HG02763 (cell line): Measurements from ENCODE around the gene RNU6-1.

Experiments
- ATAC-seq: cut with Tn5 transposase; IDR thresholded peaks from one replicate; pipeline ENCODE4 v1.9.1; 2021; ENCODE audit warnings: mild to moderate bottlenecking, moderate library complexity; ENCODE audit not compliant: unreplicated experiment

RNU6-1 gene

DNA sequence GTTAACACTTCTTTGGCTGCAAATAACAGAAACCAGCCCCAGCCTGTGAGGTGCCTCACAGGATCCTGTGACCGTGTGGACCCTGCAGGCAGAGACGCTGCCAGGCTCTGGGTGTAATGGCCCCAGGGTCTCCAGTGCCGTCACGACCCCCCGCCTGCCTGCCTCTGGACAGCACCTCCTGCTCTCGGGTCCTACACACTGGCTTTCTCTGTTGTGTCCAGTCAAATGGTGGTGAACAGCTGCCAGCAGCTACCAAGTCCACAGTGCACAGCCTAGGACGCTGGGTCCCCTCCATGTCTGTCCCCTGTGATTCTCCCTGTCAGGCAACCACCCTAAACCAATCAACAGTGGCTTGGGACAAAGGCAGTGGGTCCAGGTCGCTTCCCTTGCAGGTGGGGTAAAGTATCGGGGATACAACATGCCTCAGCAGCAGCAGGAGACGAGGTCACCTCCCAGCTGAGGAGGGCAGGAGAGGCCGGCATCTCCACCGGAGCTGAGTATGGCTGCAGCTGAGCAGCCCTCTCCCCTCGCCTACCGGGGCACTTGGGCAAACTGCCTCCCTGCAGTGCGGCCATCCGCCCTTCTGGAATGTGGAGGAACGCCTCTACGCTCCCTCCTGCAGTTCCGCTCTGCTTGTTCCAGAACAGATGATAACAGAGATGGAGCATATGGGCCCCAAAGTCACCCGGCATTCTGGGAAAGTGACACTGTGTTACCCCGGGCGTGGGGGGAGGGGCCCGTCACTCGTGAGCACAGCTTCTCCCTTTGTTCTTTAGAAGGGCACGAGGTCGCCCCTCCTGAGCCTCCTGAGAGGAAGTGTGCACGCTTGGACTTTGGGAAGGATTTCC is 35.6 kb downstream of the RNU6-1 start:
- ATAC-seq, result no peak

DNA sequence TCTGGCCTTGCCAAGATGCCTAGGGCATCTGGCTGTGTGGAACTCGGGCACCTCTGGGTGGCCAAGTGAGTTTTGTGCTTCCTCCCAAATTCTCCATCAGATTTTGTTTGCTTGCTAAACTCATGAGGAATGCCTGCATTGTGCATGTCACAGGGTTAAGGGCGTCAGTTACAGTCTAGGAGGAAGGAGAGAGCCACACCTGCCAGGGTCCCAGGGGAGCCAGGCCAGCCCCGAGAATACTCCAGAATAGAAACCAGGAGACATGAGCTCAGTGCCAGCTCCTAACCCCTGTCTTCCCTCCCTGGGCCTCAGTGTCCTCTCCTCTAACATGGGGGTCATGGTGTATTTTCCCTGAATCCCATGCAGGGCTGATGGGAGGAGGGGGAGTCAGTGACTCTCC is 36.5 kb downstream of the RNU6-1 start:
- no peak for ATAC-seq

DNA sequence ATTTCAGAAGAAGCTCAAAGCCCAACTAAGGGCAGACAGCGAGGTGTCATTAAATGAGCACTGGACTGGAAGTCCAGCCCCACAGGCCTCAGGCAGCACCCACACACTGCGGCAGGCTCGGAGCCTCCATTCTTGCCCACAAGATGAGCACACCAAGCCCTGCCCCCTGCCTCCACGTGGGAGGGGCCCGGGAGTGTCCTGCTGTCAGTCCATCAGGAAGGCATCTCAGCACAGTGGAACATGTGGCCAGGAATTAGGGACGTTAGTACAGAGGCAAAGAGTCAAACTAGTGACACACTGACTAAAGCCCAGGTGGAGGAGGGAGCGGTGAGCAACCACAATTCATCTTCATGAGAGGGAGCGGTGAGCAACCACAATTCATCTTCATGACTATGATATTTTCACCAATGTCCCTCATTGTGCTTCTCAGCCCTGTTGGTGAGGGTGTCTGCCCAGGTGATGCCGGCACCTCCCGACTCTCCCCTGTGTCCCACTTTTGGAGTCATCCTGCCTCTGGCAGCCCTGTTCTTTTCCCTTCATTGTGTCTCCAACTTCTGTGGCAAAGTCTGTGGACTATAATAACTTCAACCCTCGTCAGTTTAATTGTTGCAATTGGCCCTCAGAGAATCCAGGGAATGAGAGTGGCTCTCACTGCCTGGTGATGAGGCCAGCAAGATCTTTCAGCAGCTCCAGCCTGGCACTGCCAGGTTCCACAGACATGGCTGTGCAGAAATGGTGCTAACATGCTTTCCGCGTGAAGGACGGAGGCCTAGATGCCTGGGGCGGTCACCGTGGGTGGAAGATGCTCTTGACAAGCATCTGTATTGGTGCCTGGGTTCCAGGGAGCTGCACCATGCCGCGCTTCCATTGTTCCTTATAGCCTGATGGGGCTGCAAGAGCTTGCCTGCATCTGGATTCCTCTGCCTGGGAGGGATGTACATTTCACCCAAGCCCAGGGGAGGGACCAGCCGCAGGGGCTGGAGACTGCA is 37.6 kb downstream of the RNU6-1 start:
- ATAC-seq, result no peak

DNA sequence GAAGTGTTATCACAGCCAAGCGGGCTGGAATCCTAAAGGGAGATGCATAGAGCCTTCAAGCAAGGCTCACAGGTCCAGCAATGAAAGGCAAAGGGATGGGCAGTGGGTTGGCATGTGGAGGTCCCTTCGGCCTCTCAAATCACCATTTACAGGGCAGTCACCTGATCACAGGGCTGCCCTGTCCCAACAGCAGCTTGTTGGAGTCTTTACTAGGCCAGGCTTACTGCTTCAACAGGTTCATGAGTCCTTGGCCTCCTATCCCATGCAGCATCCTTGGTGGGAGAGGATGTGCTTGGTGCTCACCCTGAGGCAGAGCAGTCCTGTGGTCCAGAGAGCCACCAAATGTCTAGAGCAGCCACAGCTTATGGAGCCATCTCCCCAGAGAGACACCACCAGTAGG is 38.7 kb downstream of the RNU6-1 start:
- ATAC-seq, result no peak

GRCh38 chr15:67799801-67800205 is 40.0 kb downstream of the RNU6-1 start:
- no peak for ATAC-seq

DNA sequence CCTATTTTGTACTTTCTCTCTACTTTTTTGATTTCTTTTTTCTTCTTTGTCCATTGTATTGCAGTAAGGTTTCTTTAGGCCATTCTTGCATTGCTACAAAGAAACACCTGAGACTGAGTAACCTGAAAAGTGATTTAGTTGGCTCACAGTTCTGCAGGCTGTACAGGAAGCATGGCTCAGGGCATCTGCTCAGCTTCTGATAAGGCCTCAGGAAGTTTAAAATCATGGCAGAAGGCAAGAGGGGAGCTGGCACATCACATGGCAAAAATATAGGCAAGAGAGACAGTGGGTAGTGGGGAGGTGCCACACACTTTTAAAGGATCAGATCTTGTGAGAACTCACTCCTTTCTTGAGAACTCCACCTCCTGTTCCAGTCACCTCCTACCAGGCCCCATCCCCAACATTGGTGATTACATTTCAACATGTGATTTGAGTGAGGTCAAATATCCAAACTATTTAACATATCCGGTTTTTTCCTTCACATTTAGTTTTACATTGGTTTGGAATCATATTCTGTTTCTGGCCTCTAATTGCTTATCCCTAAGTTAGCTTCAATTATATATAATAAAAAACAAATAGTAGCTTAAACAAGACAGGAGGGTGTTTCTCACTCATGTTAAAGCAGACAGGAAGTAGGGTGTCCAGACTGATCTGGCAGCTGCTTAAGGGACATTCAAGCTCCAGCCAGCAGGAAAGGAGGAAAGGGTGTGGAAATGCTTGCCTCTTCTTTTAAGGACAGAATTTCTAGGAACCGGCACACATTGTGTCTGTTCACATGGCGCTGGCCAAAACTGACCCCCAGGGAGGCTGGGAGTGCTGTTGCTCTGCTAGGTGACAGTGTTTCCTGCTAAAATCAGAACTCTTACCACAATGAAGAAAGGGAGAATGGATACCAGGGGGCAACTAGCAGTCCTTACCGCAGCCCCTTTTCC is 43.4 kb downstream of the RNU6-1 start:
- no peak for ATAC-seq

- ATAC-seq, result no peak
These were observed 44.8 kb downstream of the RNU6-1 start for GRCh38 chr15:67794832-67795574.

DNA sequence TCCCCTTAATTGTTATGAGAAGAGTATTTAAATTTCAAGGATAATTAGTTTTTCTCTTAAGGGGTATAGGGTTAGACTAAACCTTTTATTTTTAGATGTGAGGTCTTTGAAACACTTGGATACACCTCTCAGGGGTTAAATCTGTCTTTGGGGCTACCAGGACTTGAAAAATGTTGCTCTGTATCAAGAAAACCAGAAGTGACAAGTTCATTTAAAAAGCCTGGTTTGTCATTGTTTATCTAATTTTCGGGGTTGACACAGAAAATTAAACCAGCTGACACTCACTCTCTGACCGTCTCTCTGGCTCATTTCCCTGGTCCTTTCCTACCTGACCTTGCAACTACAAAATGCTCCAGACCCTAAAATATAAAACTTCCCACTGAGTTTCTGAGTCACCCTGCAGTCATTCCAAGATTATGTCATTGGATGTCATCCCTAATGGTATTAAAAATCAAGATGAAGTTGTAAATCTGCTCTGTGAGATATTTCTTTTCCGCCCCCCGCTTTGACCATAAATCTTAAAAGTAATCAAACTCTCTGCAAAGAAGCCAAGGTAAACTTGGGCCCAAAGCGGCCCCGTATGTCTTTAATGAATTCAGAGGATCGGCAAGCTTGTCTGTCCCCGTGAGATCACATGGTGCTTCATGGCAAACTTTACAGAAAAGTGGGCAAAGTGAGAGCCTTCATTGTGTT is 47.4 kb downstream of the RNU6-1 start:
- no peak for ATAC-seq

GRCh38 chr15:67790610-67791319 is 49.1 kb downstream of the RNU6-1 start:
- no peak for ATAC-seq
